ENCODE data around the gene MAML1.
"Not testable (repeated sequence)": the region's sequence is repeated elsewhere in the genome, so short reads cannot be mapped to it uniquely, and the experiment has no call there.

The MAML1 gene

GRCh38 chr5:179734536-179735164 lies 2.0 kb downstream of the MAML1 start:
- DNase-seq, result no peak

- no peak for DNase-seq
These were observed 6.1 kb downstream of the MAML1 start for GRCh38 chr5:179738742-179739141.

DNA sequence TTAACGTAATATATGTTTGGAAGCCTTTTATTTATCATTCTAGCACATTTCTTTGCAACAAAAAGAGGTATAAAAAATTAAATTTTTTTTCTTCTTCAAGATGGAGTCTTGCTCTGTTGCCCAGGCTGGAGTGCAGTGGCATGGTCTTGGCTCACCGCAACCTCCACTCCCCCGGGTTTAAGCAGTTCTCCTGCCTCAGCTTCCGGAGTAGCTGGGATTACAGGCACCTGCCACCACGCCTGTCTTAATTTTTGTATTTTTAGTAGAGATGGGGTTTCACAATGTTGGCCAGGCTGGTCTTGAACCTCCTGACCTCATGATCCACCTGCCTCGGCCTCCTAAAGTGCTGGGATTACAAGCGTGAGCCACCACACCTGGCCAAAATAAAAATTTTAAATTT lies 11.5 kb downstream of the MAML1 start:
- DNase-seq, result not testable (repeated sequence)

GRCh38 chr5:179746872-179747271 lies 14.2 kb downstream of the MAML1 start:
- no peak for DNase-seq

- DNase-seq, result no peak
These were observed 15.2 kb downstream of the MAML1 start for GRCh38 chr5:179747811-179748210.

DNA sequence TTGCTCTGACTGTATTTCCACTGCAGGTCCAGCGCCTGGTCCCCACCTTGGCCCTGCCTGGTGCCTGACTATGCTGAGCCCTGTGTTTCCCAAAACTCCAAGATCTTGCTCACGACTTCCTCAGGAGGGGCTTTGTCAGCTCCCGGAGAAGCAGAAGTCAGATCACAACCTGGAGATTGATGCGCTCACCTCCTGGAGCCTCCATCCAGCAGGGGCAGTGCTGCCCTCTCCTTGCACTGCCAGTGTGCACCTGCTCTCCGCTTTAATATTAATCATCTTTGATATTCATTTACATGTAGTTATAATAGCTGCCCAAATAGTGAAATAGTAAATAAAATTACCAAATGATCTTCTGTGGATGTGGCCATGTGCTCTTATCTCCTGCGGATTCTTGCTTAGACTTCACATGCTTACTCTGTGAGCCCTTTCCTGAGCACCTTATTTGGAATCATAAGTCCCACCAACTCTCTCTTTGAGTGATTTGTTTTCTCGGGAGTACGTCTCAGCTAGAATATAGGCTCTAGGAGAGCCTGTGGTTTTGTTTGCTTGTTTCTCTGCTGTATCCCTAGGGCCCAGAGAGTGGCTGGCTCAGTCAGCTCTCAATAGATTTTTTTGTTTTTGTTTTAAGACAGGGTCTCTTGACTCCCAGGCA lies 17.4 kb downstream of the MAML1 start:
- DNase-seq, result no peak

- no peak for DNase-seq
These were observed 21.3 kb downstream of the MAML1 start for GRCh38 chr5:179753971-179754370.

DNA sequence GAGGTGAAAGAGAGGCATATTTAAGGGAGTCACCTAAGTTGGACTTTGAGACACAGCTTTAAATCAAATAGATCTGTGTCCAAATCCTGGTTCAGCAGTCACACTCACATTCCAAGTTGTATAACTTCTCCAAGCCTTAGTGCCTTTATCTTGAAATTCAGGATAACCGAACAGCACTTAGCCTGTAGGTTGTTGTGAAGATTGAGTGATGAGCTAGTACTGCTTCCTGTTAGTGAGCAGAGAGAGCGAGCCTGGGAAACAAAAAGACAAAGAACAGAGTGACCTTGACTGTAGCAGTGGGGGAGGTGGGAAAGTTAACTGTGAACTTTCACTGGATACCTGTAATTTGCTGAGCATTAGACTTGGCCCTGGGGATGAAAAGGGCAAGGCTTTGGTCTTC lies 22.4 kb downstream of the MAML1 start:
- no peak for DNase-seq

GRCh38 chr5:179758955-179759354 lies 26.3 kb downstream of the MAML1 start:
- DNase-seq, result no peak

GRCh38 chr5:179759581-179760551 lies 27.2 kb downstream of the MAML1 start:
- DNase-seq, result peak in 1 of 2 experiments; percentile 21

- peak; percentile 2 to 45 for DNase-seq
These were observed 29.6 kb downstream of the MAML1 start for GRCh38 chr5:179762079-179762780.

DNA sequence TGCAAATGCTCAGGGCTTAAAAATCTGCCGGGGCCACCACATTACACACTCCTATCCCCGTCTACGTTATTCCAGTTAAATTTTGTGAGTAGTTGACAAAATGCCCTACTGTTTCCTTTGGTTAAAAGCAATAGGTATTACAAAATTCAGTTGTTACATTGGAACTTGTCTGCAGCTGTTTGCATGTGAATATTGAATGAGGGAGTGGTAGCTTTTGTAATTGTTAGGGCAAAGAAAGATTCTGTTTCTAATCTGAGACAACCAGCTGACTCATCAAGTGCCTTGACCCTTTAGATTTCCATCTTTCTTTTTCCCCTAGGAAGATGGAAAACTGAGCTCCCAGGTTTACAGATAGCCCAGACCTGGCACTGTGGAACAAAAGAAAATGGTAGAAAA lies 30.2 kb downstream of the MAML1 start:
- DNase-seq, result no peak

DNA sequence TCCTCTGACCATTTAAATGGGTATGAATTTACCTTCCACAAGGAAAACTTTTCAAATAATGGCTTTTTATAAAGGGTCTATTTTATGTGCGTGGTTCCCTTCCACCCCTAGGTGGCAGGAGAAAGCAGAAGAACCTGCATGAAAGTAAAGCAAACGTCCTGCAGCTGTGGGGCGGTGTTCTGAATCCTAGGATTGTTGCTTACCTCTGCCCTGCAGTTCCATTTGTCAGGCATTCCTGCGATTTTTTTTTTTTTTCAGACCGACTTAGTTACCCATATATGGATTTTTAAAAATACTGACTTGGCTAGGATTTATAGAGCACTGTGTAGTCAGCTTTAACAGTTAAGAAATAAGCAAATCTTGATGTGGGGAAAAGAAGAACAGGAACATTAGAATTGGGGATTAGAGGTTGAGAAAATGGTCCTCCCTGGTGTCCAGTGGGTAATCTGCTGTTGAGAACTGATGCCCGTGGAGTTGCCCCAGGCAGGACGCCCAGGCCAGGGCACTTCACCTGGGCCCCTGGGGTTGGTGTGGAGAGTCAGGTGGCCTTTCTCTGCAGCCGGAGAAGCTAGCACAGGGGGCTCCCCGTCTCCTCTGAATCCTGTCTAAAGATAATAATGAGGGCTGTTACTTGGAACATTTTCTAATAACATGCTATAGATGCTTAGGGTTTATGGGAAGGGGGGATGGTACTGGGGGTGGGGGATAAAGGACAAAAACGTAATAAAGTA lies 30.8 kb downstream of the MAML1 start:
- peak; percentile 66 to 71 for DNase-seq

DNA sequence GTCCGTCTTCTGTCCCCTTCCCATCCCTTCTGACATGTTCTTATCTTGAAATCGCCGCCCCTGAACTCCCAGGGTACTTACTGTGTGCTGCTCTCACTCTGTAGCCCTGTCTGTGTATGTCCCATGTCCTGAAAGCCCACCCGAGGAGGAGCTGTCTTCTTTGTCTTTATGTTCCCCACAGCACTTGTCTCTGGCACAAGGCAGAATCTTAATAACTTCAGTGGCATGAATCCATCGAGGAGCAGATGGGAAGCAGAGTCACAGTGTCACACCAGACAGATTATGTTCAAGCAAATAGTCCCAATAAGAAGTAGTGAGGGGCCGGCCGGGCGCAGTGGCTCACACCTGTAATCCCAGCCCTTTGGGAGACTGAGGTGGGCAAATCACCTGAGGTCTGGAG lies 31.4 kb downstream of the MAML1 start:
- no peak for DNase-seq

- DNase-seq, result no peak
These were observed 32.8 kb downstream of the MAML1 start for GRCh38 chr5:179765400-179765799.

DNA sequence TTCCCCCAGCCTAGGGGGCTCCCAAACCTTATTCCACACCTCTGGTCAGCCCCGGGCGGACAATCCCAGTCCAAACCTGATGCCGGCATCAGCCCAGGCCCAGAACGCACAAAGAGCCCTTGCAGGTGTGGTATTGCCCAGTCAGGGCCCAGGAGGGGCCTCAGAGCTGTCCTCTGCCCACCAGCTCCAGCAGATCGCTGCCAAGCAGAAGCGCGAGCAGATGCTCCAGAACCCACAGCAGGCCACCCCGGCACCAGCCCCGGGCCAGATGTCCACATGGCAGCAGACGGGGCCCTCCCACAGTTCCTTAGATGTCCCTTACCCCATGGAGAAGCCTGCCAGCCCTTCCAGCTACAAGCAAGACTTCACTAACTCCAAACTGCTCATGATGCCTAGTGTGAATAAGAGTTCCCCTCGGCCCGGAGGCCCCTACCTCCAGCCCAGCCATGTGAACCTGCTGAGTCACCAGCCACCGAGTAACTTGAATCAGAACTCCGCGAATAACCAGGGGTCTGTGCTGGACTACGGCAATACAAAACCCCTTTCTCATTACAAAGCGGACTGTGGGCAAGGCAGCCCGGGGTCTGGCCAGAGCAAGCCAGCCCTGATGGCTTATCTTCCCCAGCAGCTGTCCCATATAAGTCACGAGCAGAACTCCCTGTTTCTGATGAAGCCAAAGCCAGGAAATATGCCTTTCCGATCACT lies 33.6 kb downstream of the MAML1 start:
- no peak for DNase-seq

DNA sequence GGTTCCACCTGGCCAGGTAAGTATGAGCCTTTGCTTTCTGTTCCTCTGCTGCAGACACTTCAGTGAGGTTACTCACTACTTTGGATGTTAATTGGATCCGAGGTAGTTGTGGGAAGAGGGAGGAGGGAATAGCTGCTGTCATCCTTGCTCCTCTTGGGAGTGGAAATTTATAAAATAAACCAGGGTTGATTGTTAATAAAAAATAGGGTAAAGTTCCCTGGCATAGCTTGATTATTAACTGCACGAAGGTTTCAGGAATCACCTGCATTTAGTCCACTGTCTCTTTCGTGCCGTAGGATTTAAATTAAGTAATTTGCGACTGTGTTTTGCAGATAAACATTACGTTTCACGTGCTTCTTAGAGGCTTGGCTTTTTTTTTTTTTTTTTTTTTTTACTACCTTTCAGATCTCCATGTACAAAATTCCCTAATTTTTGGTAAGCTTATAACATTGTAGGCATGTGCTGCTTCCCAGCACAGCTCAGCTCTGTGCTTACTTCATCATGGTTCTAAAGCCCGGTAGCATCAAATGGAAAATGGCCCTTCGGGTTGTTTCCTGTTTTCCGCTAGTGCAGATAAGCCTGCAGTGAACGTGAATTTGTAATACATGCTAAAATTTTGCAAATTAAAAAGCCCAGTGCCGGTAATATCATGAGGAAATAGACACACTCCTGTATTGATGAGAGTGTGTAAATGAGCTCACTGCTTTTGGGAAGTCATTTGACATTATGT lies 34.3 kb downstream of the MAML1 start:
- DNase-seq, result no peak

GRCh38 chr5:179767496-179768100 lies 35.0 kb downstream of the MAML1 start:
- no peak for DNase-seq

DNA sequence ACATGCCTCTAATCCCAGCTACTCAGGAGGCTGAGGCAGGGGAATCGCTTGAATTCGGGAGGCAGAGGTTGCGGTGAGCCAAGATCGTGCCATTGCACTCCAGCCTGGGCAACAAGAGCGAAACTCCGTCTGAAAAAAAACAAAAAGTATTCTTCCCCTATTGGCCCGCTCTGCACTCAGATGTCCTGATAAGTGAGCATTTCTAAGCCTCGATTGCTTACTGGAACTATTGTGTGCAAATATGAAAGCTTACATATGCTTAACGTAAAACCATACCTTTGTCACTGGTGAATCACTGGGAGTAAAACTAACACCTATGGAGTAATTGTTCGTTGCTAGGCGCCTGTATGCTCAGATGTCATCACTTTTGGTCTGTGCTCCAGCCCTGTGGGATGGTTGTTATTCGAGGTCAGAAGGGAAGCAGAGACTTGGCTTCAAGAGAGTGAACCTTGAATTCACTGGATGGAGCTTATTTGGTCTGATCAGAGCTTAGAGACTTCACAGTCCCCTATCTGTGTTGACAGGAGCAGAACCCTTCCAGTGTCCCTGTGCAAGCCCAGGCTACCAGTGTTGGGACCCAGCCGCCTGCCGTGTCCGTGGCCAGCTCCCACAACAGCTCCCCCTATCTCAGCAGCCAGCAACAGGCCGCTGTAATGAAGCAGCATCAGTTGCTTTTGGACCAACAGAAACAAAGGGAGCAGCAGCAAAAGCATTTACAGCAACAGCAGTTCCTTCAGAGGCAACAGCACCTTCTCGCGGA lies 35.9 kb downstream of the MAML1 start:
- no peak for DNase-seq

- DNase-seq, result no peak
These were observed 36.6 kb downstream of the MAML1 start for GRCh38 chr5:179769271-179769670.
